Measurements from ENCODE around the gene EXD3. TPM values are rescaled to one million over a fixed set of nuclear protein-coding genes. Genes with fewer than 3 reads are reported as not detected.
"Not testable (repeated sequence)": the region's sequence is repeated elsewhere in the genome, so short reads cannot be mapped to it uniquely, and the experiment has no call there.

Gene EXD3
- total RNA-seq, 1 experiment from 2014 or later: 1.4 TPM

DNA sequence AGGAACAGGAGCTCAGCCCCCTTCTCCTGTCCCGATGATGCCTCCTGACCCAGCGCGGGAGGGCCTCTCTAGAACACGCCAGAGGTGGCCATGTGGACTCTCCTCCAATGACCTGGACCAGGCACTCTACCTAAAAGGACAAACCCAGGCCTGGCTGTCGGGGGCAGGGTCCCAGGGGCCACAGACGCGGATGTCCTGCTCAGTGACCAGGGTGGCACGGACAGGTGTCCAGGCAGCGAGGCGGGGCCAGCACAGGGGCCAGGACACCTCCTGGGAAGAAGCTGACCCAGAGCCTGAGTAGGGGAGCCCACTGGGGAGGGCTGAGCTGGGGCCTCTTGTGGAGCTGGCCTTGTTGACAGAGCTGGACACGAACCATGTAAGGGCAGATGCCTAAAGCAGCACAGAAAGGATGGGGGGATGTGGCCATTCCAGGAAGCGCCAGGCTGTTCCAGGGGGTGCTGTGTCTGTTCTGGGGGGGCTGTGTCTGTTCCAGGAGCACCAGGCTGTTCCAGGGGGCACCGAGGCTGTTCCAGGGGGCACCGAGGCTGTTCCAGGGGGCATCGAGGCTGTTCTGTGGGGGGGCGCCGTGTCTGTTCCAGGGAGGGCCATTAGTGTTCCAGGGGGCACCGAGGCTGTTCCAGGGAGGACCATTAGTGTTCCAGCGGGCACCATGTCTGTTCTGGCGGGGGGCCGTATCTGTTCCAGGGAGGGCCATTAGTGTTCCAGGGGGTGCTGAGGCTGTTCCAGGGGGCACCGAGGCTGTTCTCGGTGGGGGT is 30.5 kb downstream of the EXD3 start:
- in situ Hi-C loops (cut with HindIII; ENCODE audit: low pct_unique_long_range_greater_than_20kb, low sequenced_read_pairs): no loop called here

GRCh38 chr9:137391411-137391754 is 31.6 kb downstream of the EXD3 start:
- in situ Hi-C loops (cut with HindIII; ENCODE audit: low pct_unique_long_range_greater_than_20kb, low sequenced_read_pairs): no loop called here
- DNase-seq (ENCODE audit: low read depth, low spot score): no peak

More for the DNA sequence above, 30.5 kb downstream of the EXD3 start:
- DNase-seq (ENCODE audit: low read depth, low spot score): no peak

- no peak for DNase-seq (ENCODE audit: low read depth, low spot score)
- in situ Hi-C loops (cut with HindIII; ENCODE audit: low pct_unique_long_range_greater_than_20kb, low sequenced_read_pairs): no loop called here
These were observed 32.2 kb downstream of the EXD3 start for GRCh38 chr9:137390553-137391410.

DNA sequence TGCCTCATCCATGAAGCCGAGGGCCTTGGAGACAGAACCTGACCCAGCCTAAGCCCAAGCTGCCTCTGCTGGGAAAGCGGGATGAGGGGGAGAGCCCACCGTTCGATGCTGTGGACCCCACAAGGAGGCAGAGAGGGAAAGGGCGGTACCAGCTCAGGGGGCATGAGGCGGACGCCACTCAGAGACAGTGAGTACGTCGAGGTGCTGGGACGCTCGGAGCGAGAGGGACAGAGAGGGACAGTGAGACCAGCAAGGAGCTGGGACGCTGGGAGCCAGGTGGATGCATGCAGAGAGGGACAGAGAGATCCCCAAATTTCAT is 33.6 kb downstream of the EXD3 start:
- in situ Hi-C loops (cut with HindIII; ENCODE audit: low pct_unique_long_range_greater_than_20kb, low sequenced_read_pairs): no loop called here
- no peak for DNase-seq (ENCODE audit: low read depth, low spot score)

DNA sequence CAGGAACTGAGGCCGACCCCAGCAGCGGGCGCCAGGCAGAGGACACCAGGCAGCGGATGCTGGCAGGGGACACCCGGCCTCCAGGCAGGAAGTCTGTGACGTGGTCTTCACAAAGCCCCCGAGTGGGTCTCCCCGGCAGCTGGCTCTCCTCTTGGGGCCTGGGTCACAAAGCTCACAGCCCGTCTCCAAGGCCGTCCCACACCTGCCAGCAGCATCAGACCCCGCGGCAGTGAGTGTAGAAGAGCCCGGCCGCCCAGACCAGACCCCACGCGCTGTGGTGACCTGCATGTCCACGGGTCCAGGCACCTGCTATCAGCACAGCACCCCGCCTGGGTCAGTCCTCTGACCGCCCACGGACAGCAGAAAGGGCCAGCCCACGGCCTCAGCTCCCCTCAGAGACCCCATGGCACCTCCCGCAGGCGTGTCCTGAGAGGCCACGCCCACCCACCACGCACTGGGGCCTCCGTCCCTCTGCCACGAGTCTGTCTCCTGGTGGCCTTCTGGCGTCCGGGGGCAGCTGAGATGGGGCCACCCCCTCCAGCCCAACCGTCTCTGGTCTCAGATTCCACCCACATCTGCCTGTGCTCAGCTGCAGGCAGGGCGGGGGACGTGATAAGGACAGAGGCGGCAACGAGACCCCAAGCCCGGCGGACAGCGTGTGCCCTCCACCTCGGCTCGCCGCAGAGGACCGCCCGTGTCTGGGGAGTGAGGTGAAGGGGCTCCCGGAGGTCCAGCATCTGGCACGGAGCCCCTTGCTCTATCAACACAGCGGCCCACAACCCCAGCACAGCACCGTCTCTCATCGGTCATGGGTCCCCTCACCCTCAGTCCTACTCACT is 34.2 kb downstream of the EXD3 start:
- in situ Hi-C loops (cut with HindIII; ENCODE audit: low pct_unique_long_range_greater_than_20kb, low sequenced_read_pairs): no loop called here
- DNase-seq (ENCODE audit: low read depth, low spot score): no peak

DNA sequence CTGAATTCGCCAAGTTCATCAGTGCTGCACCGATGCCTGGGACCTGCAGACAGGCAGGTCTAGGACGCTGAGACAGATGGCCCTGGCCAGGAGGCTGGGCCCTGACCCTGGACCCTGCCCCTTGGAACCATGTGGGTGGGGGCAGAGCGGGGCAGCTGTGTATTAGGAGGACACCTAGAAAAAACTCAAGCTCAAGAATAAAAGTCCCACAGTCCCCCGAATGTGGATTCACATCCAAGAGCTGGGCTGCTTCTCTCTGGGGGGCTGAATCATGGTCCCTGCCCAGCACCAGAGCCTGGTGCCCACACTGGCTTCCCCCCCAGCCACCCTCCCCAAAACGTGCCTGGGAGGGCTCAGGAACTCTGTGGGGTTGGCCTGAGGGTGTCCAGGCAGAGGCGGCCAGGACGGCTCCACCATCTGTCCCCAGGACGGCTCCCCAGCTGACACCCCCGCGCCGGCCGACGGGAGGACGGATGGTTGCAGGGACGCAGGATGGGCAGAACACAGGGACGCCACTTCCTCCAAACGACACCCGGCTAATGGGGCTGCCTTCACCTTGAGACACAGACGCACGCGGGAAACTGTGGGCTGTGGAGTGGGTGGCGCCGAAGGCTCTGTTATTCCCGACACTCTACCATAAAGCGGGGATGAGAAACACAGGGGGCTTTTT is 34.9 kb downstream of the EXD3 start:
- no peak for DNase-seq (ENCODE audit: low read depth, low spot score)
- in situ Hi-C loops (cut with HindIII; ENCODE audit: low pct_unique_long_range_greater_than_20kb, low sequenced_read_pairs): no loop called here

DNA sequence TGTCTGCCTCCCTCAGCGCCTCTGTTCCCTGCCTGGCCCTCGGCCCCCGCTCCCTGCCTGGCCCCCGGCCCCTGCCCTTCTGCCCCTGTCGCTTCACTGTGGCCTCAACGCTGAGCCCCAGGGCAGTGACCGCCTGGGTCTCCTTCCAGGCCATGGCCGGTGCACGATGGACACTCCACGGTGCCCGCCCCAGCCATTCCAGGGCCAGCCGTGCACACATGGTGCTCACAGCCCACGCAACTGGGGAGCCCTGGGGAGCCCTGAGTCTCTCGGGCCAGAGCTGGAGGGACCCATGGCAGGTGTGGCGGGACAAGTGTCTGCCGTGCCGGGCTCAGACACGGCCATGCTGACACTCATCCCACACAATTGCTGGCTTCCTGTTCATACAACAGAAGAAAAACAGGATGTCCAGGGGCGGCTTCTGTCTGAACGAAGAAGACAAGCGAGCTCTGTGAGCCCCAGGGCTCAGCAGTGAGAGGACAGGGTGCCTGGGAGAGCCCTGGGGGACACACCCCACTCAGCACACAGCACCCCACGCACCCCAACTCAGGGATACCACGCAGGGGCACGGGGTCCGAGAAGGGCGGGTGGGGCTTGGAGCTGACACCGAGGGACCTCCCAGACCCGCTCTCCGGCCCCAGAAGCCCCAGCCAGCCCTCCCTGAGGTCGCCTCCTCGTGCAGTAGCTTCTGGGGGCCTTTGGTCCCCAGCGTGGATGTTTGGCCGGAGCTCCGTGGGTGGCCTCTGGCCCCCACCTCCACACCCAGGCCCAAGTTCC is 35.7 kb downstream of the EXD3 start:
- DNase-seq (ENCODE audit: low read depth, low spot score): no peak
- in situ Hi-C loops (cut with HindIII; ENCODE audit: low pct_unique_long_range_greater_than_20kb, low sequenced_read_pairs): no loop called here

DNA sequence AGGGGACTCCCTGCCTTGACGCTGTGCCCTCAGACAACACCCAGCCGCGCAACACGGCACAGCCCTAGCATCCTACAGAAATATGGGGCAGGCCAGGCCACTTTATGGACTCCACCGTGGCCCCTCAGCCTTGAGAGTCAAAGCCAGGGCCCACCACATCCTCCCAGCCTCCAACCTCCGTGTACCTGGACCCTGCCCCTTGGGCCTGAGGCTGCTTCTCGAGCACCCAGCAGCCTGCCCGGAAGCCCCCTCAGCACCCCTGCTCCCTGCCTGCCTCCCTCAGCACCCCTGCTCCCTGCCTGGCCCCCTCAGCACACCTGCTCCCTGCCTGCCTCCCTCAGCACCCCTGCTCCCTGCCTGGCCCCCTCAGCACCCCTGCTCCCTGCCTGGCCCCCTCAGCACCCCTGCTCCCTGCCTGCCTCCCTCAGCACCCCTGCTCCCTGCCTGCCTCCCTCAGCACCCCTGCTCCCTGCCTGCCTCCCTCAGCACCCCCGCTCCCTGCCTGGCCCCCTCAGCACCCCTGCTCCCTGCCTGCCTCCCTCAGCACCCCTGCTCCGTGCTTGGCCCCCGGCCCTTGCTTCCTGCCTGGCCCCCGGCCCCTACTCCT is 36.4 kb downstream of the EXD3 start:
- DNase-seq (ENCODE audit: low read depth, low spot score); in situ Hi-C loops (cut with HindIII; ENCODE audit: low pct_unique_long_range_greater_than_20kb, low sequenced_read_pairs): not testable (repeated sequence)

GRCh38 chr9:137385061-137385655 is 37.8 kb downstream of the EXD3 start:
- in situ Hi-C loops (cut with HindIII; ENCODE audit: low pct_unique_long_range_greater_than_20kb, low sequenced_read_pairs): no loop called here
- no peak for DNase-seq (ENCODE audit: low read depth, low spot score)

DNA sequence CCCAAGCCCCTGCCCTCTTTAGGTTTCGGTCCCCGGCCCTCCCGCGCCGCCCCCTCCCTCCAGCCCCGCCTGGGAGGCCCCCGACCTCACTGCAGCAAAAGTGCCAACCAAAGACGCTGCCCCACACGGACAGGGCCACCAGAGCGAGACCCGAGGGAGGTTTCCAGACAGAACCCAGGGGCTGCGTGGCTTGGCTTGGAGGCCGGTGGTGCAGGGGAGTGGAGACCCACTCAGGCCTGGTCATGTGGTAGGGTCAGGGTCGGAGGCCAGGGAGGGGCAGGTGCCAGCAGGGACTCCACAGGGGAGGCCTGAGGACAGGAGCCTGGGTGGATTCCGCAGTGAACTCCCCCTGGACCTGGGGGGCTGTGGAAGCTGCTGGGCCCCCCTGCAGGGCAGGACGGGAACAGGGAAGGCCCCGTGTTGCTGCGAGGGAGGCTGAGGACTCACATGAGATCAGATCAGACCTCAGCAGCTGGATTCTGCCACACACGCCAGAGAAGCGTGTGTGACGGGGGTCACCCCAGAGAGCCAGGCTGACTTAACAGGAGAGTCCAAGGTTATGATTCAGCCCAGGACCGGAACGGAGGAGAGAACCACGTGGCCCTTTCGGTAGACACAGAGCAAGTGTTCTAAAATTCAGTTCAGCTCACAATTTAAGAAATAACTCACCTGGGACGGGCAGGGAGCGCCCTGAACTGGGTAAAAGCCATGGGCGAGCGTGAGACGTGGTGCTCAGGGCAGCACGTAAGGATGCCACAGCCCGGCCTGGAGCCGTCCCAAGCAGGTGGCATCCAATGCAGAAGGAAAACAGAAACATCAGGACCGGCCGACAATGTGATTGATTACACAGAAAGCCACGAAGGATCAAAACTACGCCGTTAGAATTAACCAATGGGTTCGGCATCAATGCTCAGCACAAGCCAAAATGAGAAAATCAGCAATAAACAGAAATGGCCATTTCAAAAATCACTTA is 38.9 kb downstream of the EXD3 start:
- in situ Hi-C loops (cut with HindIII; ENCODE audit: low pct_unique_long_range_greater_than_20kb, low sequenced_read_pairs): no loop called here
- DNase-seq (ENCODE audit: low read depth, low spot score): no peak

- in situ Hi-C loops (cut with HindIII; ENCODE audit: low pct_unique_long_range_greater_than_20kb, low sequenced_read_pairs): no loop called here
- no peak for DNase-seq (ENCODE audit: low read depth, low spot score)
These were observed 39.7 kb downstream of the EXD3 start for GRCh38 chr9:137383081-137383783.

DNA sequence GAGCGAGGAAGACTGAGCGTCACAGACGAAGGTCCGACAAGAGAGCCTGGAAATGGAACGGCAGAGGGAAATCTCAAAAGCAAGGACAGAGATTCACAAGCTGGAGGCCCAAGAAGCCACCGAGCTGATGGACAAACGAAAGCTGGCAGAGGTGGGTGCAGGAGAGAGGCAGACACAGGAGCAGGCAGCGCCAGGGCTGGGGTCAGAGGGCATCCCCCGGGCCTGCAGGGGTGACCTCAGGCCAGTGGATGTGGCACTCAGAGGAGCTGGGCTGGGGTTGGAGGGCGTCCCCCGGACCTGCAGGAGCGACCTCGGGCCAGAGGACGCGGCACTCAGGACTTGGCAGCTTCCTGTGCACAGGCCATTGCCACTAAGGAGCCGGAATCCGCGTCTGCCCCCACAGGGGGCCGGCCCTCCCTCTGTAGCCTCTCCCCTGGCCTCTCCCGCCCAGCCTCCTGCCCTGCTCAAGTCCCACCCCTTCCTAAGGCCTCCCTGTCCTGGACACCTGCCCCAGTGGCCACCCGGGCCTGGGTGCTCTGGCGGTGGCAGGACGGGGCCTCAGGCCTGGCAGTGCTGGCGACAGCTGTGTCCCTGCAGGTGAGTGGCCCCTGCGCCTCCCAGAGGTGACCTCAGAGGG is 40.4 kb downstream of the EXD3 start:
- no peak for DNase-seq (ENCODE audit: low read depth, low spot score)
- in situ Hi-C loops (cut with HindIII; ENCODE audit: low pct_unique_long_range_greater_than_20kb, low sequenced_read_pairs): no loop called here

GRCh38 chr9:137381501-137382443 is 41.2 kb downstream of the EXD3 start:
- DNase-seq (ENCODE audit: low read depth, low spot score): no peak
- in situ Hi-C loops (cut with HindIII; ENCODE audit: low pct_unique_long_range_greater_than_20kb, low sequenced_read_pairs): no loop called here
